Lower lobe of right lung (tissue), 2 donors: ENCODE data around the gene YRDC. TPM values are rescaled to one million over a fixed set of nuclear protein-coding genes. Genes with fewer than 3 reads are reported as not detected.

ENCODE experiments used
- ATAC-seq, 2 donors: fragments of 200-7000 bp; cut with Tn5 transposase; one replicate each; pipeline ENCODE4 v1.9.1; 2020 to 2022; ENCODE audit warnings: mild to moderate bottlenecking in 2 of 2, moderate library complexity in 2 of 2
- DNase-seq: peaks from one replicate; pipeline ENCODE4 v3.0.0-alpha.2; 2020
- H3K27ac ChIP-seq: fragments of 200-600 bp; one replicate; pipeline ENCODE4 v1.8.0; 2022
- H3K27me3 ChIP-seq: fragments of 200-600 bp; one replicate; pipeline ENCODE4 v1.8.0; 2022; ENCODE audit warnings: low read depth
- H3K36me3 ChIP-seq: fragments of 200-600 bp; one replicate; pipeline ENCODE4 v1.8.0; 2022; ENCODE audit warnings: mild to moderate bottlenecking
- H3K4me1 ChIP-seq: fragments of 200-600 bp; one replicate; pipeline ENCODE4 v1.8.0; 2022
- H3K4me3 ChIP-seq: fragments of 200-600 bp; one replicate; pipeline ENCODE4 v1.8.0; 2022; ENCODE audit warnings: mild to moderate bottlenecking
- H3K9me3 ChIP-seq: fragments of 200-600 bp; one replicate; pipeline ENCODE4 v1.8.0; 2022
- CTCF ChIP-seq: fragments of 200-600 bp; IDR thresholded peaks from one replicate; pipeline ENCODE4 v1.8.0; 2022; ENCODE audit warnings: antibody characterized with exemption, mild to moderate bottlenecking
- intact Hi-C: fragments of 100-400 bp; cut with DNase I; formaldehyde crosslinking; loops from one replicate; pipeline ENCODE4 v1.11.0; 2022
- total RNA-seq: library from RNA; stranded (reverse); fragmentation: NEBNext Ultra II Directional; extraction: Animal tissue kit (Norgen Biotek cat#: 25700); gene quantifications from one replicate; pipeline ENCODE4 v1.2.1, GENCODE V29; 2021
- donor health status: DM: no; HTN: yes; CAD: no; lungs with severe emphysema.

Gene YRDC
- total RNA-seq, 1 donor from 2014 or later, result 11.2 TPM

GRCh38 chr1:37809942-37810341 is 1.9 kb upstream of the YRDC start:
- intact Hi-C loops, result no loop called here
- H3K4me1 ChIP-seq, result peaks cover 27% of the 10 kb centered on the region
- peaks cover 27% of the 10 kb centered on the region for H3K36me3 ChIP-seq
- ATAC-seq, result no peak
- DNase-seq, result no peak
- H3K27me3 ChIP-seq, result no peaks in the 10 kb centered on the region
- H3K27ac ChIP-seq, result no peak overlapping the region
- H3K9me3 ChIP-seq, result no peaks in the 10 kb centered on the region
- no peak for TF ChIP-seq CTCF
- H3K4me3 ChIP-seq, result no peak overlapping the region

- intact Hi-C loops, result no loop called here
- peaks cover 33% of the 10 kb centered on the region for H3K36me3 ChIP-seq
- H3K27me3 ChIP-seq, result no peaks in the 10 kb centered on the region
- ATAC-seq (peak; percentile 90 to 91), DNase-seq (peak; percentile 54)
- H3K4me3 ChIP-seq, result peak overlapping the region; percentile 93
- H3K4me1 ChIP-seq, result peaks cover 27% of the 10 kb centered on the region
- peak overlapping the region; percentile 93 for H3K27ac ChIP-seq
- H3K9me3 ChIP-seq, result no peaks in the 10 kb centered on the region
- TF ChIP-seq CTCF, result no peak
Observed at GRCh38 chr1:37808369-37809319, 636 bp upstream of the YRDC start.

- H3K27me3 ChIP-seq, result no peaks in the 10 kb centered on the region
- peaks cover 48% of the 10 kb centered on the region for H3K36me3 ChIP-seq
- DNase-seq (no peak), ATAC-seq (no peak)
- no peak for TF ChIP-seq CTCF
- H3K4me1 ChIP-seq, result peaks cover 27% of the 10 kb centered on the region
- H3K4me3 ChIP-seq, result peak overlapping the region; percentile 93
- H3K9me3 ChIP-seq, result no peaks in the 10 kb centered on the region
- H3K27ac ChIP-seq, result peak overlapping the region; percentile 93
- intact Hi-C loops, result no loop called here
Observed at GRCh38 chr1:37807220-37807554, 821 bp downstream of the YRDC start.

GRCh38 chr1:37802439-37802838 is 5.6 kb downstream of the YRDC start:
- no peaks in the 10 kb centered on the region for H3K9me3 ChIP-seq
- H3K36me3 ChIP-seq, result peaks cover 72% of the 10 kb centered on the region
- TF ChIP-seq CTCF, result no peak
- H3K27ac ChIP-seq, result no peak overlapping the region
- DNase-seq (no peak), ATAC-seq (no peak)
- intact Hi-C loops, result no loop called here
- peaks cover 13% of the 10 kb centered on the region for H3K4me1 ChIP-seq
- H3K4me3 ChIP-seq, result no peak overlapping the region
- no peaks in the 10 kb centered on the region for H3K27me3 ChIP-seq

- DNase-seq (no peak), ATAC-seq (no peak)
- Histone ChIP-seq H3K27me3 (peaks cover 3% of the 10 kb centered on the region), H3K4me3 (no peak overlapping the region), H3K9me3 (no peaks in the 10 kb centered on the region), H3K4me1 (peaks cover 20% of the 10 kb centered on the region), H3K27ac (no peak overlapping the region), H3K36me3 (peaks cover 31% of the 10 kb centered on the region)
- no peak for TF ChIP-seq CTCF
- intact Hi-C loops, result no loop called here
Observed at GRCh38 chr1:37797750-37798345, 10.2 kb downstream of the YRDC start.
